ENCODE measurements around the gene RNF208.

The RNF208 gene

GRCh38 chr9:137222190-137223077 is at the start of gene RNF208:
RNF208 (minus strand) TSS chr9:137222240; CDS start chr9:137221212, 1,028 bp downstream.
- no peak for DNase-seq (ENCODE audit: low read depth)
- no peak for TF ChIP-seq POLR2A (IDR thresholded peaks at IDR 0.05; ENCODE audit: extremely low read depth, insufficient read length)
- TF ChIP-seq MAX (IDR thresholded peaks at IDR 0.05; ENCODE audit: low read depth, low read length): no peak
- no peak for TF ChIP-seq MYC (IDR thresholded peaks at IDR 0.05; ENCODE audit: low read depth, low read length)
- H3K4me3 ChIP-seq (ENCODE audit: low read depth, low read length): peak within 1 kb of the TSS; percentile 47

GRCh38 chr9:137271696-137272076 is 49.6 kb upstream of the RNF208 start:
- TF ChIP-seq MAX (IDR thresholded peaks at IDR 0.05; ENCODE audit: low read depth, low read length) (no peak), MYC (IDR thresholded peaks at IDR 0.05; ENCODE audit: low read depth, low read length) (no peak), POLR2A (IDR thresholded peaks at IDR 0.05; ENCODE audit: extremely low read depth, insufficient read length) (no peak), CTCF (IDR thresholded peaks at IDR 0.05; ENCODE audit: low read depth, low read length) (no peak)
- H3K4me3 ChIP-seq (ENCODE audit: low read depth, low read length): no peak overlapping the region
- no peak for DNase-seq (ENCODE audit: low read depth)

DNA sequence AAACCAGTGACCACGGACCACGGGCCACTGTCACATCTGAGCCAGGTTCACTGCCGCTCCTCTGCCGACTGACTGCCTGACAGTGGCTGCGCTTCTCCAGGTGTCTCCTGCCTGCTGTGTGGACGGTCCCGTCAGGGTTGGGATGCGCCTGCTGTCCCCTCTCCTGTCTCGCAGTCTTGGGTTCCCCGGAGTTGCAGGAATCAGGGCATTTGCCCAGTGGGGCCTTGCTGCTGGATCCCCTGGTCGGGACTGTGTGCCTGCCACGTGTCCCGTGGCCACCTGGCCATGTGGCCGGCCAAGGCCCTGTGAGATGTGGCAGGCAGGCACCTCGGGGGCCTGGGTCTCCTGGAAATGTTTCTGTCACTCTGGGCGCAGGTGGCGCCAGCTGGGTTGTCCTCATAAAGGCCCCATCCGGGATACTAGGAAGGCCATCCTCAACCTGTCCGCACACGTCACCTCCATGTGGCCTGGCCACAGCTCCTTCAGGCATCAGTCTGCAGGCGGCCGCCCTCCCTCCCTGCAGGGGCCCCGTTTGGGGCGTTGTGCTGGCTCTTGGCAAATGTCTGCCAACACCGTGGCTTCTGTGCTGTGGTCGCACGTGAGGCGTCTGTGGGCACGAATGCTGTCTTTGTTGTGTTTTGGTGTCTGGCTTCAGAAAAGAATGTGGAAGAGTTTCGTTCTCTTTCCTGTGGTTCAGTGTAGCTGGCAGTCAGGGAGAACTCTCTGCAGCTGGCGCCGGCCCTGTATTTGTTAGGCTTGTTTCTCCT is 49.1 kb upstream of the RNF208 start:
- DNase-seq (ENCODE audit: low read depth): no peak
- H3K4me3 ChIP-seq (ENCODE audit: low read depth, low read length): no peak overlapping the region
- no peak for TF ChIP-seq POLR2A (IDR thresholded peaks at IDR 0.05; ENCODE audit: extremely low read depth, insufficient read length)
- TF ChIP-seq MAX (IDR thresholded peaks at IDR 0.05; ENCODE audit: low read depth, low read length): no peak
- TF ChIP-seq CTCF (IDR thresholded peaks at IDR 0.05; ENCODE audit: low read depth, low read length): no peak
- no peak for TF ChIP-seq MYC (IDR thresholded peaks at IDR 0.05; ENCODE audit: low read depth, low read length)

- DNase-seq (ENCODE audit: low read depth): no peak
- H3K4me3 ChIP-seq (ENCODE audit: low read depth, low read length): no peak overlapping the region
- TF ChIP-seq CTCF (IDR thresholded peaks at IDR 0.05; ENCODE audit: low read depth, low read length): no peak
- no peak for TF ChIP-seq MYC (IDR thresholded peaks at IDR 0.05; ENCODE audit: low read depth, low read length)
- no peak for TF ChIP-seq POLR2A (IDR thresholded peaks at IDR 0.05; ENCODE audit: extremely low read depth, insufficient read length)
- TF ChIP-seq MAX (IDR thresholded peaks at IDR 0.05; ENCODE audit: low read depth, low read length): no peak
These were observed 47.3 kb upstream of the RNF208 start for GRCh38 chr9:137269231-137269772.

- TF ChIP-seq CTCF (IDR thresholded peaks at IDR 0.05; ENCODE audit: low read depth, low read length) (no peak), POLR2A (IDR thresholded peaks at IDR 0.05; ENCODE audit: extremely low read depth, insufficient read length) (no peak), MYC (IDR thresholded peaks at IDR 0.05; ENCODE audit: low read depth, low read length) (no peak), MAX (IDR thresholded peaks at IDR 0.05; ENCODE audit: low read depth, low read length) (no peak)
- H3K4me3 ChIP-seq (ENCODE audit: low read depth, low read length): no peak overlapping the region
- peak; percentile 54 for DNase-seq (ENCODE audit: low read depth)
These were observed 46.6 kb upstream of the RNF208 start for GRCh38 chr9:137268538-137269201.

All from NB4 (cell line).